SK-N-SH (cell line): ENCODE data around the gene ERGIC1. TPM values are rescaled to one million over a fixed set of nuclear protein-coding genes. Genes with fewer than 3 reads are reported as not detected.

ENCODE experiments used
- CTCF ChIA-PET: fragments of 300-600, 350-600 bp; formaldehyde crosslinking; extraction: SDS; loops from one replicate; lab custom pipeline; 2021; lab: Yijun Ruan, JAX
- POLR2A ChIA-PET: fragments of 350-600 bp; sonication (Branson Sonifier 250); formaldehyde crosslinking; extraction: SDS; loops from one replicate; lab custom pipeline; 2020; ENCODE audit warnings: antibody characterized with exemption, inconsistent platforms; lab: Yijun Ruan, JAX
- DNase-seq: peaks from one replicate; pipeline ENCODE4 v3.0.0; 2012
- H2AFZ ChIP-seq: fragments of 200-600 bp; sonication (generic); 2 replicates; pipeline ENCODE4 v1.8.1; 2016; ENCODE audit warnings: antibody characterized with exemption, mild to moderate bottlenecking, low read depth
- H3F3A ChIP-seq: fragments of 200-600 bp; sonication (generic); replicated peaks from 2 replicates; pipeline ENCODE3; 2016; ENCODE audit warnings: antibody characterized with exemption, mild to moderate bottlenecking; ENCODE audit not compliant: insufficient read depth
- H3K27ac ChIP-seq, 2 experiments: fragments of 200-500 bp in 1 of 2; fragments of 200-600 bp in 1 of 2; sonication (Bioruptor generic) in 1 of 2; sonication (generic), shearing (Covaris generic) in 1 of 2; 2 replicates each; pipeline versions ENCODE4 v1.5.1 to v1.6.1; 2014 to 2016; ENCODE audit warnings: low read depth in 2 of 2, inconsistent platforms in 1 of 2, low read length in 1 of 2, mild to moderate bottlenecking in 1 of 2, mixed read lengths in 1 of 2
- H3K27me3 ChIP-seq: fragments of 200-600 bp; sonication (generic), shearing (Covaris generic); 2 replicates; pipeline ENCODE4 v1.6.1; 2016; ENCODE audit warnings: mixed run types; ENCODE audit not compliant: insufficient read depth
- H3K36me3 ChIP-seq, 2 experiments: fragments of 200-500 bp in 1 of 2; fragments of 200-600 bp in 1 of 2; sonication (Bioruptor generic) in 1 of 2; sonication (generic) in 1 of 2; replicated peaks in 1 of 2; 2 replicates each; pipeline versions ENCODE3 to v1.5.1; 2014 to 2016; ENCODE audit warnings: low read length in 1 of 2, mild to moderate bottlenecking in 1 of 2; ENCODE audit not compliant: insufficient read depth in 2 of 2, control insufficient read depth in 1 of 2
- H3K4me1 ChIP-seq, 2 experiments: fragments of 200-500 bp in 1 of 2; fragments of 200-600 bp in 1 of 2; sonication (Bioruptor generic) in 1 of 2; sonication (generic), shearing (Covaris generic) in 1 of 2; 2 replicates each; pipeline versions ENCODE4 v1.5.1 to v1.6.1; 2014 to 2016; ENCODE audit warnings: low read depth in 1 of 2, low read length in 1 of 2, mixed run types in 1 of 2; ENCODE audit not compliant: insufficient read depth in 2 of 2, control insufficient read depth in 1 of 2
- H3K4me2 ChIP-seq: fragments of 200-600 bp; sonication (generic), shearing (Covaris generic); 2 replicates; pipeline ENCODE4 v1.6.1; 2017; ENCODE audit warnings: mixed run types
- H3K4me3 ChIP-seq, 2 experiments: fragments of 200-500 bp in 1 of 2; fragments of 200-600 bp in 1 of 2; sonication (Bioruptor generic) in 1 of 2; sonication (generic), shearing (Covaris generic) in 1 of 2; 2 replicates each; pipeline versions ENCODE4 v1.5.1 to v1.8.1; 2014 to 2016; ENCODE audit warnings: low read depth in 2 of 2, inconsistent platforms in 1 of 2, low read length in 1 of 2, mild to moderate bottlenecking in 1 of 2, mixed read lengths in 1 of 2, moderate library complexity in 1 of 2
- H3K79me2 ChIP-seq: fragments of 200-600 bp; sonication (generic); 2 replicates; pipeline ENCODE4 v1.8.1; 2017; ENCODE audit warnings: mild to moderate bottlenecking; ENCODE audit not compliant: insufficient read depth
- H3K9ac ChIP-seq: fragments of 200-600 bp; sonication (generic); 2 replicates; pipeline ENCODE4 v1.6.1; 2017; ENCODE audit warnings: mixed run types
- H3K9me2 ChIP-seq: fragments of 200-600 bp; sonication (generic); 2 replicates; pipeline ENCODE4 v1.6.1; 2017; ENCODE audit warnings: mixed run types
- H3K9me3 ChIP-seq: fragments of 200-600 bp; sonication (generic); 2 replicates; pipeline ENCODE4 v1.6.1; 2017; ENCODE audit warnings: mixed run types, mild to moderate bottlenecking, moderate library complexity
- H4K20me1 ChIP-seq: fragments of 200-600 bp; sonication (generic); 2 replicates; pipeline ENCODE4 v1.6.1; 2017; ENCODE audit warnings: mild to moderate bottlenecking, mixed run types; ENCODE audit not compliant: insufficient read depth
- CTCF ChIP-seq: fragments of 200-600 bp; sonication (generic); IDR thresholded peaks from 2 replicates; pipeline ENCODE4 v1.6.1; 2017; ENCODE audit warnings: antibody characterized with exemption, mild to moderate bottlenecking, moderate library complexity
- EP300 ChIP-seq, 2 experiments: IDR thresholded peaks; 2 replicates each; pipeline versions ENCODE4 v1.4.0 to v1.6.1; 2012; ENCODE audit warnings: borderline replicate concordance in 1 of 2, low read depth in 1 of 2, low read length in 1 of 2
- FOSL2 ChIP-seq: IDR thresholded peaks from 2 replicates; pipeline ENCODE4 v1.4.0; 2012; ENCODE audit warnings: low read depth, mild to moderate bottlenecking, moderate library complexity, borderline replicate concordance
- IRF3 ChIP-seq: fragments of 150-350 bp; IDR thresholded peaks from 2 replicates; pipeline ENCODE4 v1.6.1; 2016; ENCODE audit warnings: mild to moderate bottlenecking, low read depth, low read length
- PBX3 ChIP-seq: IDR thresholded peaks from 2 replicates; pipeline ENCODE4; 2012
- RCOR1 ChIP-seq: fragments of 150-350 bp; IDR thresholded peaks from 2 replicates; pipeline ENCODE4 v1.6.1; 2017; ENCODE audit warnings: antibody characterized with exemption, low read length
- RFX5 ChIP-seq: IDR thresholded peaks from 2 replicates; pipeline ENCODE4 v1.6.1; 2012; ENCODE audit warnings: mild to moderate bottlenecking, improper control_type of control experiment, low read length
- RXRA ChIP-seq: IDR thresholded peaks from 2 replicates; pipeline ENCODE4 v1.4.0; 2012; ENCODE audit warnings: low read depth, mild to moderate bottlenecking, borderline replicate concordance
- SIN3A ChIP-seq: IDR thresholded peaks from 2 replicates; pipeline ENCODE4 v1.6.1; 2012; ENCODE audit warnings: low read depth, mild to moderate bottlenecking, low read length, moderate library complexity, borderline replicate concordance
- TAF1 ChIP-seq: IDR thresholded peaks from 2 replicates; pipeline ENCODE4 v1.6.1; 2012; ENCODE audit warnings: low read depth, mild to moderate bottlenecking, low read length, moderate library complexity, borderline replicate concordance
- USF2 ChIP-seq: fragments of 150-350 bp; IDR thresholded peaks from 2 replicates; pipeline ENCODE4 v1.6.1; 2017; ENCODE audit warnings: antibody characterized with exemption, low read length, low read depth, borderline replicate concordance
- YY1 ChIP-seq: IDR thresholded peaks from 2 replicates; pipeline ENCODE4 v1.4.0; 2012; ENCODE audit warnings: low read depth, mild to moderate bottlenecking
- WGBS: methylation state at CpG from one replicate; pipeline ENCODE4 v1.1.6; 2017; ENCODE audit warnings: low lambda C conversion rate; 5-methylcytosine and 5-hydroxymethylcytosine counted together
- polyA plus RNA-seq, 3 experiments: library from polyadenylated mRNA; depleted of rRNA; stranded (reverse); fragments of >200 nt; gene quantifications; 2 replicates each; pipeline ENCODE4 v1.2.3, GENCODE V29; 2012

ERGIC1 gene
- polyA plus RNA-seq, 1 of the 3 experiments (the other 2 are of a cell fraction), result 101 TPM

GRCh38 chr5:172957458-172957857 lies 123.4 kb downstream of the ERGIC1 start:
- 76% methylated on average over 5 of the region's 5 CpGs for WGBS
- CTCF ChIA-PET, result no interaction called here
- Histone ChIP-seq H3K79me2 (peaks cover 50% of the 10 kb centered on the region), H3K9me2 (no peaks in the 10 kb centered on the region), H3K27ac (peak overlapping the region in 1 of 2 experiments; percentile 97; a peak in 2 of 4 replicates), H3K4me1 (peaks cover 10 to 24% of the 10 kb centered on the region in 2 experiments; a peak in 2 of 4 replicates), H3K4me3 (no peak overlapping the region), H4K20me1 (no peaks in the 10 kb centered on the region), H2AFZ (no peak overlapping the region), H3K9ac (peak overlapping the region; percentile 57), H3F3A (peaks cover 50% of the 10 kb centered on the region), H3K27me3 (no peaks in the 10 kb centered on the region), H3K9me3 (no peaks in the 10 kb centered on the region), H3K36me3 (peaks cover 7 to 10% of the 10 kb centered on the region in 2 experiments), H3K4me2 (0 out of 2 replicates have a peak overlapping the region, but pooled peaks have one; percentile 50)
- TF ChIP-seq TAF1 (no peak), IRF3 (no peak), FOSL2 (no peak), PBX3 (no peak), SIN3A (no peak), EP300 (IDR thresholded peaks at IDR 0.05; ENCODE audit: borderline replicate concordance in 1 of 2, low read depth in 1 of 2, low read length in 1 of 2) (no peak), RFX5 (no peak), CTCF (no peak), RCOR1 (no peak), RXRA (no peak), YY1 (no peak), USF2 (no peak)
- no peak for DNase-seq
- POLR2A ChIA-PET, result no interaction called here
